Activated T-helper 9 cell treated with anti-CD3 and anti-CD28 coated beads, Interleukin-2, amount 50 U/mL, for 16 hours (primary cell): ENCODE results near the gene GOLGA6C.
"Not testable (repeated sequence)": the region's sequence is repeated elsewhere in the genome, so short reads cannot be mapped to it uniquely, and the experiment has no call there.

ENCODE experiments used
- DNase-seq: peaks from one replicate; pipeline ENCODE4 v3.0.0-alpha.2; 2020; ENCODE audit warnings: low read depth

Gene GOLGA6C, protein sequence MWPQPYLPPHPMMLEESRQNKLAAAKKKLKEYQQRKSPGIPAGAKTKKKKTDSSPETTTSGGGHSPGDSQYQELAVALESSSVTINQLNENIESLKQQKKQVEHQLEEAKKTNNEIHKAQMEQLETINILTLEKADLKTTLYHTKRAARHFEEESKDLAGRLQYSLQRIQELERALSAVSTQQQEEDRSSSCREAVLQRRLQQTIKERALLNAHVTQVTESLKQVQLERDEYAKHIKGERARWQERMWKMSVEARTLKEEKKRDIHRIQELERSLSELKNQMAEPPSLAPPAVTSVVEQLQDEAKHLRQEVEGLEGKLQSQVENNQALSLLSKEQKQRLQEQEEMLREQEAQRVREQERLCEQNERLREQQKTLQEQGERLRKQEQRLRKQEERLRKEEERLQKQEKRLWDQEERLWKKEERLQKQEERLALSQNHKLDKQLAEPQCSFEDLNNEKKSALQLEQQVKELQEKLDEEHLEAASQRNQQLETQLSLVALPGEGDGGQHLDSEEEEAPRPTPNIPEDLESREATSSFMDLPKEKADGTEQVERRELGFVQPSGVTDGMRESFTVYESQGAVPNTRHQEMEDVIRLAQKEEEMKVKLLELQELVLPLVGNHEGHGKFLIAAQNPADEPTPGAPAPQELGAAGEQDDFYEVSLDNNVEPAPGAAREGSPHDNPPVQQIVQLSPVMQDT

DNA sequence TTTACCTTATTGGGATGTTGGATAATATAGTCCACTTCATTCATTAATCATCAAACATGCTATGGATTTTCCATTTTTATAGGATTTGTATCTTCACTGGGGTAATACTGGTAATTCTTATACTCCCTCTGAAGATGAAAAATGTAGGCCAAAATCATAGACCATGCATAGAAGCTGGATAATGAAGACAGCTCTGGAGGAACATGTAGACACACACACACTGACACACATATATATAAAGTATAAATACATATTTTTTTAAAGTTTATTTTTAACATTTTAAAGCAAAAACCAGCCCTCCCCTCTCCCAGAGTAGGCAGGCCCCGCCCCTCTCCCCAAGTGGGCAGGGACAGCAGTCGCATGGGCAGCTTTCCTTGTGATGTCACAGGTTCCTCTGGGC, at the start of gene GOLGA6C:
GOLGA6C (plus strand) TSS at position 301 of the 400 bp plus-strand sequence. CDS start 265 bp downstream, outside the sequence.
- DNase-seq, result not testable (repeated sequence)

DNA sequence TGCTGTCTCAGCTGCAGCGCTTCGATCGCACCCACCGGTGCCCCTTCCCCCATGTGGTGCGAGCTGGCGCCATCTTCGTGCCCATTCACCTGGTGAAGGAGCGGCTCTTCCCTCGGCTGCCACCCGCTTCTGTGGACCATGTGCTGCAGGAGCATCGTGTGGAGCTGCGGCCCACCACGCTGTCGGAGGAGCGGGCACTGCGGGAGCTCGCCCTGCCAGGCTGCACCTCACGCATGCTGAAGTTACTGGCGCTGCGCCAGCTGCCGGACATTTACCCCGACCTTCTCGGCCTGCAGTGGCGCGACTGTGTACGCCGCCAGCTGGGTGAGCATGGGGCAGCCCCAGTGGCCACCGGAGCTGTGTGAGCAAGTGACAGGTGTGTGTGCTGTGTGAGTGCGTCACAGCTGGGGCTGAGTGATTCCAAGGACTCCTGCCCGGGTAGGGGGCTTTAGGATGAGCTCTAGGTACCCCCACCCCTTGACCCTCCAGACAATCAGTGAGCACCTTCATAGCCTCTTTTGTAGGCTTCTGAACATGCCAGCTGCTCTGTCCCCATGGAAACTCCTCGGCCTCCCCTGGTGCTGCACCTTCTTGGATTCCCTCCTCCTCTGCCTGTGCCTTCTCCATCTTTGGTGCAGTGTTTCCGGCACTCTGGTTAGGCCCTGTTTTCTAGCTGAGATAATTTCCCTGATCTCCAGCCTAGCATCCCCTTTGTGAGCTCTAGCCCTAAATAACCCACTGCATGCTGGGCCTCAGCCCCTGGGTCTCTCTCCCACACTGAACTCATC, 49.4 kb upstream of the GOLGA6C start:
- DNase-seq, result no peak

DNA sequence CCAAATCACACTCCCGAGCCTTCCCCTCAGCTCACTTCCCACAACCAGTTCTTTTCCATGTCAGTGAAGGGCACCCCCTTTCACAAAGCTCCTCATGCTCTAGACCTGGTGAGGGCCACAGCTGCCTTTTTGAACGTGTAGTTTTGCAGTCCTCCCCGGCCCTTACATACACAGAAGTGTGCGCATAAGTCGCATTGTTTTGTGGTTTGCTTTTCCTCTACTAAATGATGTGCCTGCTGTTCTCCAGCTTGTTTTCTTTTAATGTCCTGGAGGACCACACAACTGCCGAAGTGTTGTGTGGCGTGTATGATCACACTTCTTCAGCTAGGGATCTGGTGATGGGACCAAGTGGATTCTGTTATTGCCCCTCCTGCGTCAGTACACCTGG, 48.9 kb upstream of the GOLGA6C start:
- DNase-seq, result no peak

DNA sequence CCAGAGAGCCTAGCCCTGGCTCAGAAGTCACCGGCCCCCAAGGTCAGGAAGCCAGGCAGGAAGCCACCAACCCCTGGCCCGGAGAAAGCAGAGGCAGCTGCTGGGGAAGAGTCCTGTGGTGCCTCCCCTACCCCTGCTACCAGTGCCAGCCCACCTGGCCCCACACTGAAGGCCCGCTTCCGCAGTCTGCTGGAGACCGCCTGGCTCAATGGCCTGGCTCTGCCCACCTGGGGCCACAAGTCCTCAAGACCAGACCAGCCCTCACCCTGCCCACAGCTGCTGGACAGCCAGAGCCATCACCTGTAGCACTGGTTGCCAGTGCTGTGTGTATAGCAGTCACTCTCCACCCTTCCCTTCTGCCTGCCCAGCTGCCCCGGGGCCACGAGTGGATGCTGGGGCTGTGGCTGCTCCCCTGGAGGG, 47.3 kb upstream of the GOLGA6C start:
- no peak for DNase-seq

DNA sequence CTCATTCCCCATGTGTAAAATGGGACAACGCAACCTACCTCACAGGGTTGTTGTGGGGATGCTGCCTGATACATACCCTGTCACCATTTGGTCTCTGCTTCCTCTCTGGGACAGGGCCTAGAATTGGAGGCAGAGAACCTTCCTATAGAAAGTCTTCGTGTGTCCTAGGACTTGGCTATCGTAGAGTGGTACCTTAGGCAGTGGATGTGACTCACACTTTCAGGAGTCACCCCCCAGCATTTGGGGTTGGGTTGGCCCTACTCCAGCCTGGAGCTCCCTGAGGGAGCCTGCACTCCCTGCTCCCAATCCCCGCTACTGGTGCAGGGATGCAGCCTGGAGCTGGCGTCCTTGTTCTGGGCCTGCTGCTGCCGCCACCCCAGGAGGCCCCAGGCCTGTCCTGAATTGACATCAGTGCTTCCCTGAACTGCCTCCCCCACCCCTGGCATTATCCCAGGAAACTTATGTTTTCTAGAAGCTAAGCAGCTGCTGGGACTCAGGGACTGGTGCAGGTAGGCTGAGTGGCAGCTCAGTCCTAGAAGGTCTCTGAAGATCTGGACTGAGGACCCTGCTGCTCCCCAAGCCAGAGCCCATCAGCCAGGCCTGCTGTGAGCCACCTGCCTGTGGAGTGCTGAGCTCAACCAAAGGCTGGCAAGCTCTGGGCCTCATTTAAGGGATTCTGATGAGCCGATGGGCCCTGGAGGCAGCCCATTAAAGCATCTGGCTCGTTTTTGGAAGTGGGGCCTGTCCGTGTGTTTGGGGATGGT, 46.5 kb upstream of the GOLGA6C start:
- DNase-seq, result no peak

DNA sequence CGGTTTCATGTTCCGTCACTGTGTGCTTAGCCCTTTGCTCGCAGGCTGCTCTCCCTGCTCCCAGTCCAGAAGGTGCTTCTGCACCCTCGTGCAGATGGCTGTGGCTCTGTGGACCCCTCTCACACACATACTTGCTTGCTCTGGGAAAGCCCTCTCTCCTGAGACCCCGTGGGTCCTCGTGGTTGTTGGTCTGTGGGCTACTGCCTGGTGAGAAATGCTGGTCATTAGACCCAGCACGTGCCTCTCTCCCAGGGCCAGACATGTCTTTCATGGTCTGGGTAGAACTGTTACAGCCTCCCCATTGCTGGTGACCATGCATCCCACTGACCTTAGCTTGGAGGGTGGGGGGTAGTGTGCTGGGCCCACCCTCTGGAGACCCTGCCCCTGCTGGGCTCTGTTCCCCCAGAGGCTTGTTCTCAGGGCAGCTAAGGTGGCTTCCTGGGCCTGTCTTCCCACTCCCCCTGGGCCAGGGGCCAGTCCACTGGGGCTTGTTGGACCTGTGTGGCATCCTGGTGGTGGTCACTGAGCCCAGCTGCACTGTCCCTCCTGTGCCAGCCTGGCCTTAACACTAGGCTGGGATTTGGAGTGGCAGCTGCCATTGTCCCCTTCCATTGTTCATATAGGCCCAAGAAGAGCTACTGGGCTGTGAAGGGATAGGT, 45.8 kb upstream of the GOLGA6C start:
- no peak for DNase-seq

DNA sequence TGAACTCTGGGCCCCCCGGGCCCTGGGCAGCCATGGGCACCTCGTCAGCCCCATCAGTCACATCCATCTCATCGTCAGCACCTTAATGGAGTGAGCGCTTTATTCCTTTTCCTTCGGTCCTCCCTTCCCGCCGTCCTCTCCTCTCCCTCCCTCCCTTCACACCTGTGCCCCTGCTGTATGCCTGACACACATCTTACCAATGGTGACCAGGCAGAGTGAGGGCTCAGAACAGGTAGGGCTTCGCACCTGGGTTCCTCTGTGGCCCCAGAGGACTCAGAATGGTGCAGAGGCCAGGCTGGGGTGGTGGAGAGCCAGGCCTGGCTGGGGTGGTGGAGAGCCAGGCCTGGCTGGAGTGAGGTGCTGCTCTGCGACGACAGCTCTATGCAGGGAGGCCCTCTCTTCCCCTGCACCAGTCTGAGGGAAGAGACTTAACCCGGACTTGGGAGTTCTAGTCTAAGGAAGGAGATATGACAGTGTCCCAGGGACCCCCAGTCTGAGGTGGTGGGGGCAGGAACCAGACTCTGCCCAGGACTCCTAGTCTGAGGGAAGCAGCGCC, 44.8 kb upstream of the GOLGA6C start:
- no peak for DNase-seq

DNA sequence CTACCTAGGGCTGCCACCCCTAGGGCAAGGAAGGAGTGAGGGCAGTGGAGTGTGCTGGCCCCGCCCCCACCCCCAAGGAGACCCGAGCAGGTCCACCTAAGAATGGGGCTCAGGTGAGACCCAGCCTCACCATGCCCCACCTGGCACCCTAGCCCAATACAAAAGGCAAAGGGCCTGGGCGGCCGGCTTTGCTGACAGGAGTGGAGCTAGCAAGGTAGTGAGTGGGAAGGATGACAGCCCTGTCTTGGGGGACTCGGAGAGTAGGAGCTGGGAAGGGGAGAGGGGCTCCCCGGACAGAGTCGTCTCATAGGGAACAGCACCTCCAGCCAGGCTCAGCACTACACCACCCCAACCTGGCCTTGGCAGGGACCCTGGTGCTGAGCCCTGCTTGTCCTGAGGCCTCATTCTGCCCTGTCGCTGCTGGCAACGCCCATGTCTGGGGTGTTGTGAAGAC, 44.3 kb upstream of the GOLGA6C start:
- DNase-seq, result no peak

DNA sequence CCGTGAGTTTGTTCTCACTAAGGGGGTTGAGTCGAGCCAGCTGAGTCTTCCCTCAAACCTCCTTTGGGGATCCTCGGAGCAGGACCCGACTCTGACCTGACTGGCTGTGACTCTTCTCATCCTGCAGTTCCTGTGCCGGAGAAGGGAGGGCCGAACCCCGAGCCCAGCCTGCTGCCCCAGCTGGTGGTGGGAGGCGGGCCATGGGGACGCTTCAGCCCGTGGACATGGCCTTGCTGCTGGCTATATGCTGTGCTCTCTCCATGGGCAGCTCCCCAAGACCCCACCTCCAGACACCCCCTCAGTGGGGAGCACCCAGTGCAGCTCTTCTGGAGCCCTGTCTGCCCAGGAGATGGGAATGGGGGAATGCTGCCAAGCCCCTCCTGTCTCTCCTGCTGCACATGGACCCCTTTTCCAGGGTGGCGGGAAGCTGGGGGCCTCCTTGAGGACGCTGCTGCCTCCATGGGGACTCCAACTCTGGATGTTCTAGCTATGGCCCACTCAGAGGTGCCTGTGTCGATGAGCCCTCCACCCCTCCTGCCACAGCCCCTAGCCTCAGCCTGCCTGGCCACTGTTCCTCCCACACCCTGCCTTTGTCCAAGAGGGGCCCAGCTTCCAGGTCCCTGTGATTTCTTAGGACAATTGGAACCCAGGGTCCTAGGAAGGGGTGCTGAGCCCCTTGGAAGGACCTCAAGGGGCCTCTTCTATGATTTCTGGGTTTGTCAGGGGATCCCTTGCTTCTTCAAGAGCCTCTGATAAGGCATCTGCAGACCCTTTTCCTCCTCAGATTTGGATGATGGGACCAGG, 43.6 kb upstream of the GOLGA6C start:
- DNase-seq, result no peak

DNA sequence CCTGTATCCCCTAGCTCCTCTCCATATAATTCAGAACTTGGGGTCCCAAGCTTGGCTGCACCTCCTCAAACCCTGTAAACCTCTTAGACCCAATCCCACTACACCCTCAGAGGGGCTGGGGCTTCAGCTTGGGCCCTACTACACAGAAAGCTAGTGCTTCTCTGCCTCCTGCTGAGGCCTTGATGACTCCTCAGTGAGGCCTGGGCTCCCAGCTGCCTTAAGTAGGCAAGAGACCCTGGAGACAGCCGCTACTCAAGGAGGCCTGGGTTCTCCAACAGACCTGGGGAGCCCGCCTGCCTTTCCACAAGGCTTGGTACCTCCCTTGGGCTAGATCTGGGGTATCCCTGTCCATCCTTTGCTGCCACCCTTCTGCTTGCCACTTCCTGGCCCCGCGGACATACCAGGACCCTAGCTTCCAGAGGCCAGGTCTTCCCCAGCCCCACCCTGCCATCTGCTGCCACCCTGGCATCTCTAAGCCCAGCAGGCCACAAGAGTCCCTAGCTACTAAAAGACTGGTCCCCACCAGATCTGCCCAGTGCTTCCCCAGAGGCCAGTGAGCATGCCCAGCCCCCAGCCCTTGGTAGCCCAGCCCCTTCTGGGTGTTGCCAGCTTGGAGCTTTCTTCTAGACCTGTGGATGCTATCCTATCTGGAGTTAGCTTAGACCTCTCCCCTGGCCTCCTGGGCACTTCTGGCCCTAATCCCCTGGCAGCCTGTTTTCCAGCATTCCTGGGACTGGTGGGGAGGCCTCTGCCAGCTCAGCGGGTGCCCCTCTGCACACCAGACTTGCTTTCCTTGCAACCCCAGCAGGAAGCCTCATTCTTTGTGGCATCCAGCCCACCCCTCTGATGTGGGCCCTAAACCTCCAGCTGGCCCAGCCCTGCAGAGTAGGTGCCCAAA, 42.8 kb upstream of the GOLGA6C start:
- no peak for DNase-seq

DNA sequence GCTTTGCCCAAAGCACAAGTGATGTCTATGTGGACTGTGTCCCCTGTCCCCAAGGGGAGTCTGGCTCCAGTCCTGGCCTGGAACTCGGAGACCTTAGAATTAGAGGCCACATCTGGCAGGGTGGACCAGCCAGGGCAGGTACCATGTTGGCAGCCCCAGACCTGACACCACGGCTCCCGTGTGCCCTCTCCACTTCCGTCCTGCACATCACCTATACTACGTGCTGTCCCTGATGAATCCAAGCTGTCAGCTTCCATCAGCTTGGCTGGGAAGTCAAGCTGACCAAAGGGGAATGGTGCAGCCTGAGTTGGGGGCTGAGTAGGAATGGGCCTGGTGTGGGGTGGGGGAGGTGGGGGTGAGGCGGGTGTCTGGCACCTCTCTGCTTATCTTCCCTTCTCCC, 41.1 kb upstream of the GOLGA6C start:
- no peak for DNase-seq

DNA sequence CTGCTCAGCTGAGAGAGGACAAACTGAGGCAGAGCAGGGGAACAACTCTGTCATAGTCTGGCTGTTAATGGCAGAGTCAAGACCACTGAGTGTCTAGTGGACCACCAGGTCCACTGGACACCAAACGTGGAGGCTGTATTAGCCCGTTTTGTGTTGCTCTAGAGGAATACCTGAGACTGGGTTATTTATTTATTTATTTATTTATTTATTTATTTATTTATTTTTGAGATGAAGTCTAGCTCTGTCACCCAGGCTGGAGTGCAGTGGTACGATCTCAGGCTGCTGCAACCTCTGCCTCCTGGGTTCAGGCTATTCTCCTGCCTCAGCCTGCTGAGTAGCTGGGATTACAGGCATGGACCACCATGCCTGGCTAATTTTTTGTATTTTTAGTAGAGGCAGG, 40.6 kb upstream of the GOLGA6C start:
- DNase-seq, result not testable (repeated sequence)

DNA sequence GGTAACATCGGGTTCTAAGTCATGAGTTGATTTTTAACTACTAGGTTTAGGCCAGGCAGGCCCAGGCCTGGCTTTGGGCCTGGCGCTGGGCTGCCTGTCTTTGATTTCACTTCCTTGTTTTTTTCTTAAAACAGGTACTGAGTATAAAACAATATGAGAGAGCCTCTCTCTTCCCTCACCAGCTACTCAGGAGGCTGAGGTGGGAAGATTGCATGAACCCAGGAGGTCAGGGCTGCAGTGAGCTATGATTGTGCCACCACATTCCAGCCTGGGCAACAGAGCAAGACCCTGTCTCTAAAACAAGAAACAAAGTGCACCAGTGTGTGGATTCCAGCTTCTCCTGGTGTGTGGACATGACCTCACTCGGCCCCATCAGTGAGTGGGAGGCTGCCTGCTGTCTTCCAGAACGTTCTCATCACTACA, 38.6 kb upstream of the GOLGA6C start:
- not testable (repeated sequence) for DNase-seq

DNA sequence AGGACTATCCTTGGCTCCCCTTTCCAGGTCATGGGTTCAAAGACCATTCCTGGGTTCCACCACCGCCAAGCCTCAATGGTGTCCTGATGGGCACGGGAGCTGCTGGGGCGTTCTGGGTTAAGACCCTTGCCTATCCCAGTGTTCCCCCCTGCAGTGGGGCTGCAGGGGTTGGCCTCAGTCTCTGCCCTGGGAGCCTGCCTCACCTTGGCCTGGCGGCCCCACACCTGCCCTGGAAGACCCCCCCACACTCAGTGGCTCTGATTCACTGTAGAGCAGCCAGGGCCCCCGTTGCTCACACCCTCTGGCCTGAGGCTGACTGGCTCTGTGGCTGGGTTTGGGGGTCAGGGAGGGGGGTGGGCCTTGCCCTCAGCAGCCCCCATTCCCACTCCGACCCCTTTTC, 34.4 kb upstream of the GOLGA6C start:
- no peak for DNase-seq

DNA sequence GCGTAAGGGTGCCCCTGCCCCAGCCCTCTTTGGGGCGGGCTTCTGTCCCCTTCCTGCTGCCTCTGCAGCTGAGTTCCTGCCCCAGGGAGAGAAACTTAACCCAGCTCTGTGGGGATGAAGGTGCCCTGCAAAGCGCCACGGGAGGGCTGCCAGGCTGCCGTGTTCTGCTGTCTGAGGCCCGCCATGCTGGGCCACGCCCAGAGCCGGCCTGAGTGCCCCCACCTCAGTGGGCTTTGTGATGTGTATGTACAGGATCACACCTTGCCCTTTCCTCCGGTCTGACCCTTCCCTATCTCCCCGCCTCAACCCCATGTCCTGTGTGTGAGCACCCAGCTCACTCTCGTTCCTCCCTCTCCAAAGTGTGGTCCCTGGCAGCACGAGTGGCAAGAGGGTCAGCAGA, 33.9 kb upstream of the GOLGA6C start:
- DNase-seq, result no peak

DNA sequence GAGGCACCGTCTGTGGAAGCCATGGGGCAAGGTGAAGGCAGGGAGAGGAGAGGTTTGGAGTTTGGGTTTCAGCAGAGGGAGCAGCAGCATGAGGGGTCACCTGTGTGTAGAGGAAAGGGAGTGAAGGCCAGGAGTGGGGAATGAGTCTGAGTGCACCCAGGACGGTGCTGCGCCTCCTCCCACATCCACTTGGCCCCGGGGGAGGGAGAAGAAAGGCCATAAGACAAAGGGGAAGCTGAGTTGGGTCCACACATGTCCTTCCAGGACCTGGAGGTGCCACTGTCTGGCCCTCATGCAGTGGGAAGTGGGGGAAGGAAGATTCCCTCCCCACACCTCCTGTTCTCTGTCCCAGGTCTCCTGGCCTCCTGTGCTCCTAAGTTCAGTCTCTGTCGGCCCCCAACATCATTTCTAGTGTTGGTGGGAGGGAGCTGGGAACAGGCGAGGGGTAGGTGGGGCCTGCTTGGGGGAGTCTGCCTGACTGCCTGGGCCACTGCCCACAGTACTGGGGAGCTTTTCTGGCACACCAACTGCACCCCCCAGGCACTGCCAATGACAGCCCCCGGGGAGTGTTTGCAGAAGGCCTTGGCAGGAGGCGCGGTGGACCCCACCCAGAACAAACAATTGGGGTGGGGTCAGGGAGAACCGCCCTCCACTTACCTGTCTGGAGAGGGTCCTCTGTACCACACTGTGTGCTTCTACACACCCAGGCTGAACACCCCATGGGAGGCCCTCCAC, 32.9 kb upstream of the GOLGA6C start:
- not testable (repeated sequence) for DNase-seq

DNA sequence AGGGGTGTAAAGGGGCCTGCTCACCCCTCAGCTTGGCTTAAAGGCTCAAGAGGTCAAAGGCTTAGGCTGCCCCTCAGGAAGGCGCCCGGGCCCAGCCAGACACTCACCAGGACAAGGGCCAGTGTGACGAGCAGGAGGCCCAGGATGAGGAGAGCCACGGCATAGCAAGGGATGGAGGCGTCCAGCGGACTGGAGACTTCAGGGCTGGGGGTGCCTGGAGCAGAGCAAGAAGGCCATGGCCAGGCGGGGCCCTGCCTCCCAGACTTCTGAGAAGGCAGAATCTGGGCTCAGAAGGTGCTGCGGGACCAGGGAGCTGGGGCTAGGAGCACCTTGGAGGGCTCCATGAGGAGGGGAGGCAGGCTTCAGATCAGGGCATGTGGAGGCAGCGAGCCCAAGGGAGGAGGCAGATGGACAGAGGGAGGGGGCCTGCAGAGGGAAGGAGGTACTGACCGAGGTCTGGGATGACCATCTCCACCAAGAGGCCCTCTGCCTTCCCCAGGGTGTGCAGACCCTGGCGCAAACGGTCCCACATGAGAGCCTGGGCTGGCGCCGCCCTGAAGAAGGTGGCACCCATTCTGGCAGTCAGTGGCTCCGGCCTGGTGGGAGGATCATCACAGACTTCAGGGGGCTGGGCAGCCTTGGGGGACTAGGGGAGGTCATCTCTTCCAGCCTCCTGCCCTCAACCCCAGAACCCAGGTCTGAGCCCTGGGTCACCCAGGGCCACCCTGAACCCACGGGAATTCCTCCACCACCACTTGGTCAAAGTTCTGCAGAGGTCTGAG, 32.0 kb upstream of the GOLGA6C start:
- DNase-seq, result no peak
